ENCODE results near the gene NLGN1. TPM values are rescaled to one million over a fixed set of nuclear protein-coding genes. Genes with fewer than 3 reads are reported as not detected.

Gene NLGN1
- polyA plus RNA-seq, 3 donors from 2014 or later: not detected

- Mint-ChIP-seq H3K27me3 (ENCODE audit: low read depth in 3 of 3) (no peaks in the 10 kb centered on the region), H3K9me3 (peaks cover 0 to 29% (median 15%) of the 10 kb centered on the region in 6 donors), H3K27ac (no peak overlapping the region), H3K4me3 (no peak overlapping the region), H3K4me1 (no peaks in the 10 kb centered on the region), H3K36me3 (no peaks in the 10 kb centered on the region)
- no peak for DNase-seq
These were observed 653.6 kb downstream of the NLGN1 start for GRCh38 chr3:174051191-174051590.

- Mint-ChIP-seq H3K27ac (no peak overlapping the region), H3K36me3 (peaks cover 0 to 4% (median 0%) of the 10 kb centered on the region in 3 donors), H3K4me3 (no peak overlapping the region), H3K9me3 (peaks cover 2 to 56% (median 13%) of the 10 kb centered on the region in 6 donors), H3K4me1 (no peaks in the 10 kb centered on the region), H3K27me3 (ENCODE audit: low read depth in 3 of 3) (peaks cover 0 to 2% (median 0%) of the 10 kb centered on the region in 3 donors)
- DNase-seq: no peak
These were observed 661.3 kb downstream of the NLGN1 start for GRCh38 chr3:174058804-174059203.

DNA sequence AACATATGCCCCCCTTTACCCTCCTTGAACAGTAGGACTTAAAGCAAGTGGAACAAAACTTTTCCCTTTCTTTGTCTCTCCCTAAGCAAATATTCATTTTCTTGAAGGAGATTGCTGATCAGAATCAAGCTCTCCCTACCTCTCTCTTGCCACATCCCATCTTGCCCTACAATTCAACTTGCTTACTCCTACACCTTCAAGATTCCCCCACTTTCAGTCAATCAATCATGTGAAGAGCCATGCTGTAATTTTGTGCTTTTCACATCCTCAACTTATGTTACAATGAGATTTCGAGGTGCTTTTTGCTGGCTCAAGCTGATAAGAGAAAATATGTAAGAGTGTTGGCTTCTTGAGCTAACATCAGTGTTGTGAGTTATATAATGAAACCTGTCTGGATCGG is 662.9 kb downstream of the NLGN1 start:
- H3K4me3 Mint-ChIP-seq: no peak overlapping the region
- peaks cover 0 to 2% (median 0%) of the 10 kb centered on the region in 3 donors for H3K27me3 Mint-ChIP-seq (ENCODE audit: low read depth in 3 of 3)
- H3K36me3 Mint-ChIP-seq: peaks cover 0 to 4% (median 0%) of the 10 kb centered on the region in 3 donors
- no peak overlapping the region for H3K27ac Mint-ChIP-seq
- peaks cover 2 to 50% (median 12%) of the 10 kb centered on the region in 6 donors for H3K9me3 Mint-ChIP-seq
- no peaks in the 10 kb centered on the region for H3K4me1 Mint-ChIP-seq
- DNase-seq: no peak

DNA sequence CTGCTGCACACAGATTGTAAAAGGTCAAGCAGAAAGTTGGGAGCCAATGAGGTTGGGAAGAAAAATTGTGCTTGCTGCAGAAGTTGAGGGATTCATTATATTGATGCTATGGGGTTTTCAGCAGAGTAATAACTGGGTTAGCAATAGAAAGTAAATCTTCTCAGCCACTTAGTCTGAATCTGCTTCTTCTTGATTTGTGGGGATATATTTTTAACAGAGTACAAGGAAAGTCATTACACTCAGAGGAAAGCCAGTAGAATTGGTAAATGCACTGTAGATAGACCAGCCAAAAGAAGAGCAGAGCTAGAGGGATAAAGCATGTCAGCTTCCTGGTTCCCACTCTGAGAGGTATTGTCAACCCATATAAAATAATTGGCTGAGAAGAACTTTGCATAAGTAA is 663.6 kb downstream of the NLGN1 start:
- Mint-ChIP-seq H3K27ac (no peak overlapping the region), H3K27me3 (ENCODE audit: low read depth in 3 of 3) (peaks cover 0 to 2% (median 0%) of the 10 kb centered on the region in 3 donors), H3K36me3 (peaks cover 0 to 4% (median 0%) of the 10 kb centered on the region in 3 donors), H3K4me3 (no peak overlapping the region), H3K9me3 (peaks cover 2 to 47% (median 12%) of the 10 kb centered on the region in 6 donors), H3K4me1 (no peaks in the 10 kb centered on the region)
- DNase-seq: no peak

GRCh38 chr3:174061731-174062130 is 664.2 kb downstream of the NLGN1 start:
- H3K4me1 Mint-ChIP-seq: peaks cover 0 to 5% of the 10 kb centered on the region in 2 donors
- no peak for DNase-seq
- peaks cover 0 to 4% (median 0%) of the 10 kb centered on the region in 3 donors for H3K36me3 Mint-ChIP-seq
- H3K9me3 Mint-ChIP-seq: peaks cover 4 to 47% (median 16%) of the 10 kb centered on the region in 6 donors
- no peak overlapping the region for H3K27ac Mint-ChIP-seq
- peaks cover 0 to 2% (median 2%) of the 10 kb centered on the region in 3 donors for H3K27me3 Mint-ChIP-seq (ENCODE audit: low read depth in 3 of 3)
- H3K4me3 Mint-ChIP-seq: no peak overlapping the region

DNA sequence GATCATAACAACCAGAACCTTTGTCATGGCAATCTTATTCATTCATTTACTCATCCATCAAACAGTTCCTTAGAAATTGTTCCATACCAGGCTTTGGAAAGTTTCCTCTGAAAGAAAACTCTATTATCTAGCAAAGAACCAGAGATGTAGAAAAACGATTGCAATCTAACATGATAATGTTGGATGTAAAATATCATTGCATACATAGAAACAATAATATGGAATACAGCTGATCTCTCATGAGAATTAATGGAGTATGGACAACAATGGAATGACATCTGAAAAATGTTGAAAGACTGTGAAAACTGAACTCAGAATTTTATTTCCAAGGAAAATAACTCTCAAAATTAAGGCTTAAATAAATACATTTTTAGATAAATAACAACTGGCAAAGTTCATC is 665.4 kb downstream of the NLGN1 start:
- Mint-ChIP-seq H3K27me3 (ENCODE audit: low read depth in 3 of 3) (peaks cover 0 to 2% (median under 1%) of the 10 kb centered on the region in 3 donors), H3K9me3 (peaks cover 4 to 47% (median 12%) of the 10 kb centered on the region in 6 donors), H3K36me3 (peaks cover 0 to 4% (median 0%) of the 10 kb centered on the region in 3 donors), H3K27ac (no peak overlapping the region), H3K4me3 (no peak overlapping the region), H3K4me1 (peaks cover 0 to 5% of the 10 kb centered on the region in 2 donors)
- DNase-seq: no peak

- Mint-ChIP-seq H3K36me3 (no peaks in the 10 kb centered on the region), H3K27ac (no peak overlapping the region), H3K27me3 (ENCODE audit: low read depth in 3 of 3) (peaks cover 0 to 6% (median 2%) of the 10 kb centered on the region in 3 donors), H3K9me3 (peaks cover 6 to 45% (median 10%) of the 10 kb centered on the region in 6 donors), H3K4me3 (no peak overlapping the region), H3K4me1 (peaks cover 0 to 5% of the 10 kb centered on the region in 2 donors)
- no peak for DNase-seq
These were observed 670.5 kb downstream of the NLGN1 start for GRCh38 chr3:174068035-174068434.

- H3K9me3 Mint-ChIP-seq: peaks cover 3 to 36% (median 9%) of the 10 kb centered on the region in 6 donors
- no peaks in the 10 kb centered on the region for H3K4me1 Mint-ChIP-seq
- H3K27me3 Mint-ChIP-seq (ENCODE audit: low read depth in 3 of 3): peaks cover 0 to 6% (median 0%) of the 10 kb centered on the region in 3 donors
- no peak for DNase-seq
- no peak overlapping the region for H3K4me3 Mint-ChIP-seq
- H3K27ac Mint-ChIP-seq: no peak overlapping the region
- no peaks in the 10 kb centered on the region for H3K36me3 Mint-ChIP-seq
These were observed 675.1 kb downstream of the NLGN1 start for GRCh38 chr3:174072675-174073074.

DNA sequence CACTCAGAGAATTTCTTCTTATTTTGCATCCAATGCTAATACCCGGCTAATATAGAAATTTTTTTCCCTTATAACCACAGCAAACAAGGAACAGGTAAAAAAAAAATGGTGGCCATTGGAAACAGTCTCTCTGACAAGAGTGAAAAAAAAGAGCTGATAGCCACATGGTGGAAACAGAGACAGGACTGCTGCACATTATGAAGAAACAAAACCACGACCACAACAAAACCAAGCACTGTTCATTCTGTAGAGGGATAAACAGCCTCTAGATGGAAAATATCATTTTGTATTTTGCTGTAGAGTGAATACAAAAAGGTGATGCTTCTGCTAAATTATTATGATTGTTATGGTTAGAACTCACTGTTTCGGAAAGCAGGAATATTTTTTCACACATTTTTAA is 686.2 kb downstream of the NLGN1 start:
- no peak overlapping the region for H3K4me3 Mint-ChIP-seq
- peaks cover 0 to 3% (median 0%) of the 10 kb centered on the region in 3 donors for H3K36me3 Mint-ChIP-seq
- DNase-seq: no peak
- H3K27me3 Mint-ChIP-seq (ENCODE audit: low read depth in 3 of 3): peaks cover 0 to 3% (median 0%) of the 10 kb centered on the region in 3 donors
- no peaks in the 10 kb centered on the region for H3K4me1 Mint-ChIP-seq
- H3K9me3 Mint-ChIP-seq: peaks cover 2 to 26% (median 6%) of the 10 kb centered on the region in 6 donors
- H3K27ac Mint-ChIP-seq: no peak overlapping the region

- Mint-ChIP-seq H3K36me3 (no peaks in the 10 kb centered on the region), H3K9me3 (peaks cover 0 to 20% (median 4%) of the 10 kb centered on the region in 6 donors), H3K4me3 (no peak overlapping the region), H3K27ac (no peak overlapping the region), H3K27me3 (ENCODE audit: low read depth in 3 of 3) (peaks cover 0 to 3% (median 0%) of the 10 kb centered on the region in 3 donors), H3K4me1 (no peaks in the 10 kb centered on the region)
- no peak for DNase-seq
These were observed 692.0 kb downstream of the NLGN1 start for GRCh38 chr3:174089592-174089991.

DNA sequence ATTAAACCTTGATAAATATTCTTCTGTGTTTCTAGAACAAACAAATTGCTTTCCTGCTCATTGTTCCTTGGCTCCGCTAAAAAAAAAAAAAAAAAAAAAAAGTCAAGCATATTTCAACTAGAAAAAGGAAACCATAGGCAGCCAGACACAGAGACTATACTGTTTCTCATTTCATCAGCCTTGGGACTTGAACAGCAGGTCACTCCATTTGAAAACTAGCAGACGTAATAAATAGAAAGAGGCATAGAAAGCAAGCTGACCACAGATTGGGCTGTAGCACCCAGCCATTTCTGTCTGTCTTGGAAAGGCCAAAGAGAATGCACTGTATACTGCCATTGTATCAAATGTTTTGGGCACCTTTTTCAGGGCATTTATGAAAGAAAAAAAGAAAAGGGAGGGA is 697.1 kb downstream of the NLGN1 start:
- no peaks in the 10 kb centered on the region for H3K36me3 Mint-ChIP-seq
- H3K9me3 Mint-ChIP-seq: peaks cover 0 to 18% (median 3%) of the 10 kb centered on the region in 6 donors
- H3K27ac Mint-ChIP-seq: no peak overlapping the region
- no peaks in the 10 kb centered on the region for H3K27me3 Mint-ChIP-seq (ENCODE audit: low read depth in 3 of 3)
- DNase-seq: no peak
- no peak overlapping the region for H3K4me3 Mint-ChIP-seq
- H3K4me1 Mint-ChIP-seq: no peaks in the 10 kb centered on the region

DNA sequence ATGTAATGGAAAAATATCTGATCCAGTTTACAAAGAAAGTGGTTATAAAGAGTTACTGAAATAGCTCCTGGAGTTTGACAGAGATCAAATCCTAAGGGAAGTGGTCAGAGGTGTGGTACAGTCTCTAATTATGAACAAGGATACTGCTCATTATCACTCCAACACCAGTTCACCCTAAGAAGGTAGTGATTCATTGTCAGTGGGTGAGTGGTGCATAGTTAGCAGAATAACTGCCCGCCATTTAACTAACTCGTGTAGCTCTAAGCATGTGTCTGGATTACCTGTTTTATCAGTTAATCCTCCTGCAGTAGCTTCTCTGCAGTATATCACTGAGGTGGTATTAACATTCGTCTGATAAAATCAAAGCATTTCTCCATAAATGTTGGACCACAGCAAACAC is 700.1 kb downstream of the NLGN1 start:
- DNase-seq: no peak
- no peaks in the 10 kb centered on the region for H3K4me1 Mint-ChIP-seq

DNA sequence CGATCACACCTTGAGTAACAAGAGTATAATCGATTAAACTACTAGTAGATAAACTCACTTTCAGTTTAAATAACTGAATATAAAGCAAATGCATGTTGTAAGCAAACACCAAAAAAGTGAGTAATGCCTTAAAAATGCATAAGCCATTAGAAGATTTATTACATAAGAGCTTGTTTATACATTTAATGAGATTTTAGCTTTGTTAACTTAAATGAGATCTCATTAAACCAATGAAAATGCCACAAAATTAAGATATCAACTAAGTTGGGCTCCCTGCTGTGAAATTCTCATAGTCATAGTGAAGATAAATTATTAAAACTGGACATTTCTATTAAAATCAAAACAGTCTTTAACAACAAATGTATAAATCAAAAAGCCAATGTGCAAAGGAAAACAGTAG is 701.2 kb downstream of the NLGN1 start:
- no peak for DNase-seq
- Mint-ChIP-seq H3K9me3 (peaks cover 0 to 14% (median 7%) of the 10 kb centered on the region in 6 donors), H3K36me3 (no peaks in the 10 kb centered on the region), H3K4me3 (no peak overlapping the region), H3K4me1 (no peaks in the 10 kb centered on the region), H3K27ac (no peak overlapping the region), H3K27me3 (ENCODE audit: low read depth in 3 of 3) (no peaks in the 10 kb centered on the region)

More for the DNA sequence above, 700.1 kb downstream of the NLGN1 start:
- Mint-ChIP-seq H3K4me3 (no peak overlapping the region), H3K27ac (no peak overlapping the region), H3K9me3 (peaks cover 0 to 18% (median 7%) of the 10 kb centered on the region in 6 donors), H3K27me3 (ENCODE audit: low read depth in 3 of 3) (no peaks in the 10 kb centered on the region), H3K36me3 (no peaks in the 10 kb centered on the region)

- no peak overlapping the region for H3K4me3 Mint-ChIP-seq
- H3K9me3 Mint-ChIP-seq: peaks cover 3 to 18% (median 7%) of the 10 kb centered on the region in 6 donors
- no peaks in the 10 kb centered on the region for H3K36me3 Mint-ChIP-seq
- H3K4me1 Mint-ChIP-seq: no peaks in the 10 kb centered on the region
- no peak for DNase-seq
- no peak overlapping the region for H3K27ac Mint-ChIP-seq
- H3K27me3 Mint-ChIP-seq (ENCODE audit: low read depth in 3 of 3): no peaks in the 10 kb centered on the region
These were observed 702.2 kb downstream of the NLGN1 start for GRCh38 chr3:174099724-174100123.

DNA sequence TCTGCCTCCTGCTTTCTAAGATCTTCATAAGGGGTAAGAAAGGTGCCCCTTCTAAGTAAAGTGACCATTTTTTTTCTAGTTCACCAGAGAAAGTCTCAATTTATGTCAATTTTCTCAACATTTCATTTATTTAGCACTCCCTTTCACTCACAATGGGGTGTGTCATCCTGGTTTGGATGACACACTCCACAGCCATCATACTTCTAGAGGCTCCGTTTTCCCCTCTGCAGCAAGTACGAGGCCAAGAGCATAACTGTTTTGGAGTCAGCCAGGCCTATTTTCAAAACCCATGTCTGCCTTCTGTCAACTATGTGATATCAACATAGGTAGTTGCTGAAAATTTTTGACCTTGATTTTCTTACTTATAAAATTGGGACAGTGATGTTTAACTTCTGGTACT is 703.2 kb downstream of the NLGN1 start:
- Mint-ChIP-seq H3K36me3 (no peaks in the 10 kb centered on the region), H3K27me3 (ENCODE audit: low read depth in 3 of 3) (no peaks in the 10 kb centered on the region), H3K9me3 (peaks cover 5 to 20% (median 9%) of the 10 kb centered on the region in 6 donors), H3K4me1 (no peaks in the 10 kb centered on the region), H3K27ac (no peak overlapping the region), H3K4me3 (no peak overlapping the region)
- no peak for DNase-seq

Measured in immature natural killer cell (primary cell).